GM12875 (cell line): ENCODE measurements around the gene SMIM44.
"Not testable (repeated sequence)": the region's sequence is repeated elsewhere in the genome, so short reads cannot be mapped to it uniquely, and the experiment has no call there.

ENCODE experiments used
- H3K4me3 ChIP-seq: one replicate; pipeline ENCODE4 v1.5.1; 2011; ENCODE audit warnings: low read depth, low read length, control low read depth
- CTCF ChIP-seq: IDR thresholded peaks from 2 replicates; pipeline ENCODE4 v1.5.1; 2011; ENCODE audit warnings: low read depth, mild to moderate bottlenecking, control low read depth, inconsistent platforms, low read length, moderate library complexity, borderline replicate concordance; ENCODE audit not compliant: insufficient read depth

Gene SMIM44

GRCh38 chr19:3452171-3452941, 30.9 kb downstream of the SMIM44 start:
- no peak for TF ChIP-seq CTCF
- no peak overlapping the region for H3K4me3 ChIP-seq

- no peak overlapping the region for H3K4me3 ChIP-seq
These were observed 31.8 kb downstream of the SMIM44 start for GRCh38 chr19:3451451-3451866.

GRCh38 chr19:3450796-3451411, 32.3 kb downstream of the SMIM44 start:
- TF ChIP-seq CTCF, result no peak

More at GRCh38 chr19:3451451-3451866, 31.8 kb downstream of the SMIM44 start:
- no peak for TF ChIP-seq CTCF

GRCh38 chr19:3448616-3449334, 34.5 kb downstream of the SMIM44 start:
- H3K4me3 ChIP-seq, result no peak overlapping the region
- TF ChIP-seq CTCF, result no peak

More at GRCh38 chr19:3450796-3451411, 32.3 kb downstream of the SMIM44 start:
- no peak overlapping the region for H3K4me3 ChIP-seq

- not testable (repeated sequence) for H3K4me3 ChIP-seq
These were observed 36.6 kb downstream of the SMIM44 start for GRCh38 chr19:3446657-3447056.

- no peak for TF ChIP-seq CTCF
These were observed 38.5 kb downstream of the SMIM44 start for GRCh38 chr19:3444695-3445234.

More at GRCh38 chr19:3444695-3445234, 38.5 kb downstream of the SMIM44 start:
- no peak overlapping the region for H3K4me3 ChIP-seq
